GM18907 (cell line): ENCODE data around the gene KCNG2.
A peak's percentile ranks its signal among the peaks of the same experiment; 100 is the strongest.
"Not testable (repeated sequence)": the region's sequence is repeated elsewhere in the genome, so short reads cannot be mapped to it uniquely, and the experiment has no call there.

Experiments used
- ATAC-seq: cut with Tn5 transposase; IDR thresholded peaks from one replicate; pipeline ENCODE4 v1.9.1; 2021; ENCODE audit warnings: mild to moderate bottlenecking, moderate library complexity; ENCODE audit not compliant: unreplicated experiment

KCNG2 gene

GRCh38 chr18:79851489-79851888, 53.8 kb downstream of the KCNG2 start:
- no peak for ATAC-seq

- no peak for ATAC-seq
Observed at GRCh38 chr18:79851950-79852349, 54.2 kb downstream of the KCNG2 start.

- ATAC-seq: no peak
Observed at GRCh38 chr18:79852561-79853302, 55.0 kb downstream of the KCNG2 start.

- ATAC-seq: no peak
Observed at GRCh38 chr18:79853303-79853992, 55.7 kb downstream of the KCNG2 start.

- ATAC-seq: no peak
Observed at GRCh38 chr18:79853993-79854364, 56.2 kb downstream of the KCNG2 start.

- peak; percentile 90 for ATAC-seq
Observed at GRCh38 chr18:79855147-79855933, 57.6 kb downstream of the KCNG2 start.

GRCh38 chr18:79856119-79857007, 58.6 kb downstream of the KCNG2 start:
- peak; percentile 56 for ATAC-seq

- ATAC-seq: no peak
Observed at GRCh38 chr18:79857082-79857671, 59.4 kb downstream of the KCNG2 start.

GRCh38 chr18:79859314-79859713, 61.6 kb downstream of the KCNG2 start:
- ATAC-seq: no peak

- no peak for ATAC-seq
Observed at GRCh38 chr18:79861687-79862086, 63.9 kb downstream of the KCNG2 start.

- ATAC-seq: no peak
Observed at GRCh38 chr18:79862562-79862961, 64.8 kb downstream of the KCNG2 start.

GRCh38 chr18:79863161-79864005, 65.6 kb downstream of the KCNG2 start:
- no peak for ATAC-seq

GRCh38 chr18:79864006-79864725, 66.4 kb downstream of the KCNG2 start:
- ATAC-seq: no peak

- ATAC-seq: not testable (repeated sequence)
Observed at GRCh38 chr18:79864955-79865354, 67.2 kb downstream of the KCNG2 start.

GRCh38 chr18:79865951-79866350, 68.2 kb downstream of the KCNG2 start:
- ATAC-seq: not testable (repeated sequence)

GRCh38 chr18:79866889-79867574, 69.3 kb downstream of the KCNG2 start:
- no peak for ATAC-seq

- no peak for ATAC-seq
Observed at GRCh38 chr18:79867666-79868065, 69.9 kb downstream of the KCNG2 start.

GRCh38 chr18:79868168-79868784, 70.5 kb downstream of the KCNG2 start:
- ATAC-seq: no peak
